B cell (primary cell): ENCODE measurements around the gene PACSIN2.

Experiments
- CTCF ChIP-seq: fragments of 200-600 bp; IDR thresholded peaks from one replicate; pipeline ENCODE4 v1.8.0; 2022; ENCODE audit warnings: antibody characterized with exemption, mild to moderate bottlenecking
- EZH2 ChIP-seq: IDR thresholded peaks from 2 replicates; pipeline ENCODE4 v1.6.1; 2012; ENCODE audit warnings: borderline replicate concordance, low read depth, mild to moderate bottlenecking, moderate library complexity, low read length; ENCODE audit not compliant: insufficient read depth, poor library complexity, severe bottlenecking

- TF ChIP-seq CTCF: no peak
- no peak for TF ChIP-seq EZH2
Measured at GRCh38 chr22:42927966-42928365, 87.0 kb downstream of the PACSIN2 start.
